SJCRH30 (cell line): Measurements from ENCODE around the gene NPAS1. TPM values are rescaled to one million over a fixed set of nuclear protein-coding genes. Genes with fewer than 3 reads are reported as not detected.
A peak's percentile ranks its signal among the peaks of the same experiment; 100 is the strongest.

ENCODE experiments used
- DNase-seq, 2 experiments: peaks; one replicate each; pipeline ENCODE4 v3.0.0-alpha.2; 2015 to 2020
- H3K27ac ChIP-seq: fragments of 250-450 bp; sonication (Bioruptor Pico); 2 replicates; pipeline ENCODE4 v1.5.1; 2020; ENCODE audit warnings: mild to moderate bottlenecking, moderate library complexity
- H3K27me3 ChIP-seq: fragments of 250-450 bp; sonication (Bioruptor Pico); 2 replicates; pipeline ENCODE4 v1.5.1; 2020; ENCODE audit warnings: mild to moderate bottlenecking, moderate library complexity
- H3K36me3 ChIP-seq: fragments of 250-450 bp; sonication (Bioruptor Pico); 2 replicates; pipeline ENCODE4 v1.5.1; 2020; ENCODE audit warnings: mild to moderate bottlenecking, moderate library complexity
- H3K4me1 ChIP-seq: fragments of 250-450 bp; sonication (Bioruptor Pico); 2 replicates; pipeline ENCODE4 v1.5.1; 2020; ENCODE audit warnings: mild to moderate bottlenecking, moderate library complexity
- H3K4me3 ChIP-seq: fragments of 250-450 bp; sonication (Bioruptor Pico); 2 replicates; pipeline ENCODE4 v1.5.1; 2020; ENCODE audit warnings: mild to moderate bottlenecking, moderate library complexity
- H3K9me3 ChIP-seq: fragments of 250-450 bp; sonication (Bioruptor Pico); replicated peaks from 2 replicates; pipeline ENCODE4 v1.5.1; 2020; ENCODE audit warnings: mild to moderate bottlenecking, moderate library complexity
- total RNA-seq: library from RNA; depleted of rRNA; stranded (reverse); fragments of >200 nt; shearing (Covaris generic); gene quantifications from 2 replicates; pipeline ENCODE4 v1.2.3, GENCODE V29; 2014; rRNA removed

The NPAS1 gene, protein sequence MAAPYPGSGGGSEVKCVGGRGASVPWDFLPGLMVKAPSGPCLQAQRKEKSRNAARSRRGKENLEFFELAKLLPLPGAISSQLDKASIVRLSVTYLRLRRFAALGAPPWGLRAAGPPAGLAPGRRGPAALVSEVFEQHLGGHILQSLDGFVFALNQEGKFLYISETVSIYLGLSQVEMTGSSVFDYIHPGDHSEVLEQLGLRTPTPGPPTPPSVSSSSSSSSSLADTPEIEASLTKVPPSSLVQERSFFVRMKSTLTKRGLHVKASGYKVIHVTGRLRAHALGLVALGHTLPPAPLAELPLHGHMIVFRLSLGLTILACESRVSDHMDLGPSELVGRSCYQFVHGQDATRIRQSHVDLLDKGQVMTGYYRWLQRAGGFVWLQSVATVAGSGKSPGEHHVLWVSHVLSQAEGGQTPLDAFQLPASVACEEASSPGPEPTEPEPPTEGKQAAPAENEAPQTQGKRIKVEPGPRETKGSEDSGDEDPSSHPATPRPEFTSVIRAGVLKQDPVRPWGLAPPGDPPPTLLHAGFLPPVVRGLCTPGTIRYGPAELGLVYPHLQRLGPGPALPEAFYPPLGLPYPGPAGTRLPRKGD
- not detected in 2 replicates for total RNA-seq

DNA sequence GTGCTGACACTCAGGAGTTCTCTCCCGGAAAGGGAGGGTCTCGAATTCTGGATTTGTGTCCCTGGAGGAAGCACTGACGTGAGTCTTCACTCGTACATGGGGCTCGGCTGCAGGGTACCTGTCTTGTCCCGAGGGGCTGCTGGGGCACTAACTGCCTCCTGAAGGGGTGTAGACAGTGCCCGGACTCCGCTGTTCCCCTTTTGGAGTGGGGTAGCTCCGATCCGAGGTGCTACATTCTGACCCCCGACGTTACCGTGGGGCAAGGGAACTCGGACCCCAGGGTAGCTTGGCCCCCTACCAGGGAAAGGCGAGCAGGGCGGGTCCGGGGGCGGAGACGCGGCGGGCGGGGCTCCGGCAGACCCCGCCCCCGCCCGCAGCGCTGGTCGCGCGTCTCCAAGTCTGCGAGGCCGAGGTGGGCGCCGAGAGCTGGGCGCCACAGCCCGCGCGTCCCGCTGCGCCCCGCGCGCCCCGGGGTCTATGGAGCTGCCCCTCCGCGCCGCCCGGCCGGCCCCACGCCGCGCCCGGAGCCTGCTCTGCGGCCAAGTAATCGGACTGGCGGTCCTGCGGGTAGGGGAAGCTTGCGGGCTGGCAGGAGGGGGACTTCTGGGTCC is at the start of gene NPAS1:
Gene NPAS1 (plus strand): TSS at position 407 of the 611 bp plus-strand sequence. CDS start 1,211 bp downstream, outside the sequence.
- no peak within 1 kb of the TSS for H3K27ac ChIP-seq
- H3K36me3 ChIP-seq: no peaks in the 10 kb centered on the region
- peaks cover 33% of the 10 kb centered on the region for H3K27me3 ChIP-seq
- peaks cover 6% of the 10 kb centered on the region; the same call in 1 of the 2 replicates for H3K4me1 ChIP-seq
- no peak for DNase-seq
- H3K4me3 ChIP-seq: no peak within 1 kb of the TSS
- H3K9me3 ChIP-seq: no peaks in the 10 kb centered on the region

DNA sequence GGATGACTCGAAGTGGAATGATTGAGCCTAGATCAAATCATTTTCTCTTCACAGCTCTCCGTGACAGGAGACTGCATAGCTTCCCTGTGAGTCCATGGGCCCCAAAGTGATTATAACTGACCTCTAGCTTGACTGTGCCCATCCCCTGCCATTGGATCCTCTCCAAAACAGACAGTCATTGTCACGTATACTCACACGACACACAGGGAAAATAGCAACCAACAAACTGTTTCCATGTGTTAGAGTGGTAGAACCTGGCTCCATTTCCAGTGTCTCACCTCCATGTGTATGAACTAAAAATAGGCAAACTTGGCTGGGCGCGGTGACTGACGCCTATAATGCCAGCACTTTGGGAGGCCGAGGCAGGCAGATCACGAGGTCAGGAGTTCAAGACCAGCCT is 48.8 kb upstream of the NPAS1 start:
- Histone ChIP-seq H3K27ac (no peak overlapping the region), H3K9me3 (no peaks in the 10 kb centered on the region), H3K4me3 (no peak overlapping the region), H3K36me3 (no peaks in the 10 kb centered on the region), H3K27me3 (no peaks in the 10 kb centered on the region), H3K4me1 (peaks cover 3% of the 10 kb centered on the region; the same call in 1 of the 2 replicates)
- no peak for DNase-seq

DNA sequence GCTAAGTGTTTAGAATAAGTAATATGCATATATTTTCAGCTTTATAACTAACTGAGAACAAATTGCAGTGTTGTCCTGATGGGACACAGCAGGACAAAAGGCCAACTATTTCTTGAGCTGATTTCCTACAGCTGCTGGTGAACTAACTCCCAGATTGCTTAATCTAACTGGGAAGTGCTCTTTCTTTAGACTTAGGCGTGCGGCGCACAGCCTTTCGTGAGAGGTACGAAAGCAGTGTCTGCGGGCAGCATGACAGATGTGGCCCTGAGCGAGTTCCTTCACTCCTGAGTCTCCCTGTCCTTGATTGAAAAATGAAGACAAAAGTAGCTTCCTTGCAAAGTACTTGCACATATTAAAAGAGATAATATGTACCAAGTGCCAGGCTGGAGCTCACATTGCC is 47.3 kb upstream of the NPAS1 start:
- Histone ChIP-seq H3K4me1 (peaks cover 3% of the 10 kb centered on the region; the same call in 1 of the 2 replicates), H3K4me3 (no peak overlapping the region), H3K27me3 (no peaks in the 10 kb centered on the region), H3K9me3 (no peaks in the 10 kb centered on the region), H3K36me3 (no peaks in the 10 kb centered on the region), H3K27ac (no peak overlapping the region)
- DNase-seq: no peak

DNA sequence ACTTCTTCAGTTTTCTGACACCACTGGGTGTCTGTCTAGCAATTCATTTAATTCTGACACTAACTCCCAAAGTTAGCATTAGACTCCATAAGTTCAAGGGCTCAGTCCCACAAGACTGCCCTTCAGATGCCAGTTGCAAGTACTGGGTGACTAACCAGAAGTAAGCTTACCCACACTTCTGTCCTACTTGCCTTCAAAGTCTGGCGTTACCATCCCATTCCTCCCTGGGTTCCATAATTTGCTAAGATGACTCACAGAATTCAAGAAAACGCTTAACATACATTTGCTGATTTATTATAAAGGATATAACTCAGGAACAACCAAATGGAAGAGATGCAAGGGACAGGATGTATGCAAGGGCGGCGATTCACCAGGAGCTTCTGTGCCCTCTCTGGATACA is 45.5 kb upstream of the NPAS1 start:
- Histone ChIP-seq H3K4me1 (peaks cover 3% of the 10 kb centered on the region; the same call in 1 of the 2 replicates), H3K27me3 (no peaks in the 10 kb centered on the region), H3K36me3 (no peaks in the 10 kb centered on the region), H3K9me3 (no peaks in the 10 kb centered on the region), H3K27ac (no peak overlapping the region), H3K4me3 (no peak overlapping the region)
- DNase-seq: no peak

DNA sequence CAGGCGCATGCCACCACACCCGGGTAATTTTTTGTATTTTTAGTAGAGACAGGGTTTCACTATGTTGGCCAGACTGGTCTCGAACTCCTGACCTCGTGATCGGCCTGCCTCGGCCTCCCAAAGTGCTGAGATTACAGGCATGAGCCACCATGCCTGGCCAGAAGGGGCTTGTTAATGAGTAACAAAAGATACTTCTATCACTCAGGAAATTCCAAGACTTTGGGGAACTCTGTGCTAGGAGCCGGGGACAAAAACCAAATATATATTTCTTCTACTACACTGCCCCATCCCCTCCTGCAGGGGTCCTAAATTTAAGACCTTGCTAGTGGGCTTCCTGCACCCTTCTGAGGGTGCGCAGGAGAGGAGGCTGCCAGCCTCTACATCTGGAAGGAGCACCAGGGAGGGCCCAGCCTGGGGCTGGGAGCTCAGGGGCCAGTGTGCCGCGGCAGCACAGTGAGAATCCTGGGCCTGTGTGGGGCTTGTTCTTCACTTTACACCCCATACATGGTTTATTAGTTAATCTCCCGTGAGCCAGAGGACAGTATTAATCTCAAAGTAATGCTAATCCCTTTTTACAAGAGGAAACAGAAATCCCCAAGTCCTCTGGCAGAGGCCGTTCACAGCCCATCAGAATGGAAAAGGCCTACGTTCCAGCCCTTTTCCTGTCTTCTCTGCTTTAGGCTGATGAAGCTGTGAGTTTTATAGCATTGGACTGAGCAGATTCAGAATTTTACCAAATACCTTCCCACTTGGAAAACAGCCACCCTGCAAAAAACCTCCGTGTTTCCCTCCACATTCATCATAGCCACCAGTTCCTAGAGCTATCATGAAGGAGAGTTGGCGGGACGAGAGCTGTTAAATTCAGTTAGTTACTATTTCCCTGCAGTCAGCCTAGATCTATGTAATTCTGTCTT is 44.4 kb upstream of the NPAS1 start:
- H3K4me1 ChIP-seq: peaks cover 3% of the 10 kb centered on the region; the same call in 1 of the 2 replicates

DNA sequence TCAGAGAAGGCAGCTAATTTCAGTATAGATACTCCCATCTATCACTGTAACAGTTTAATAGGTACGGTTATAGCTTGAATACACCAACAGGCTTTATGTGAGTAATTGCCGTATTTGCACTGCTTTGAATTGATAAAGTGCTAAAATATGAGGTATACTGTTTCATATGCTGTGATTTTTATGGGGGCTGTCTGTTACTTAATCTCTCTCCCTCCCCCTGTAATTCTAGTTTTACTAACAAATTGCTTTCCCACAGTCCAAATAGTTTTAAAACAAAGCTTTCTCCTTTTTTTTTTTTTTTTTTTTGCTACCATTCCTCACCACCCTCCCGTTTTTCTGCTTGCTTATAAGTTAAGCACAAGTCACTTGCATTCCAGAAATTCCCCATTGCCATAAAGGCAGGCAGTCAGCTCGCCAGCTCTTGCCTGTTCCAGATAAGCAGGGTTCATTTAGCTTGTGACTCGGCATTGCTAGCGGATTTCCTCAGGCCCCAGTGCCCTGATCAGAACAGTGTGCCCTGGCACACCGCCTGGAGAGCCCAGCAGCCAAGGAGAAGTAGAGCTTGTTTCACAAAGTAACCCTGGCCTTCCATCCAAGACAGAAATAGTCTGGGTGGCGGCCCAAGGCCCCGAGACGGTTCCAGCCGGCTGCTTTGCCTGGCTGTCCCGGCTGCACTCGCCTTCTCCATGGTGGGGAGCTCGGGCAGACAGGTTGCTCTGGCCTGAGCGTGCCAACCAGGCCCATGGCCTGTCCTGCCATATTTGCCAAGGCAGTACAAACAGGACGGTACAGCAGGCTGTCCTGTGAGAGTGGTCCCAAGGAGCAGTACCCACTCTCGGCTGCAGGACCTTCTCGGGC is 43.5 kb upstream of the NPAS1 start:
- Histone ChIP-seq H3K4me3 (no peak overlapping the region), H3K27ac (no peak overlapping the region), H3K9me3 (no peaks in the 10 kb centered on the region), H3K36me3 (no peaks in the 10 kb centered on the region), H3K4me1 (peaks cover 3% of the 10 kb centered on the region; the same call in 1 of the 2 replicates), H3K27me3 (no peaks in the 10 kb centered on the region)
- DNase-seq: peak; percentile 17 to 43

More for the DNA sequence above, 44.4 kb upstream of the NPAS1 start:
- no peak for DNase-seq
- H3K27ac ChIP-seq: no peak overlapping the region
- H3K9me3 ChIP-seq: no peaks in the 10 kb centered on the region
- H3K36me3 ChIP-seq: no peaks in the 10 kb centered on the region
- H3K27me3 ChIP-seq: no peaks in the 10 kb centered on the region
- H3K4me3 ChIP-seq: no peak overlapping the region

DNA sequence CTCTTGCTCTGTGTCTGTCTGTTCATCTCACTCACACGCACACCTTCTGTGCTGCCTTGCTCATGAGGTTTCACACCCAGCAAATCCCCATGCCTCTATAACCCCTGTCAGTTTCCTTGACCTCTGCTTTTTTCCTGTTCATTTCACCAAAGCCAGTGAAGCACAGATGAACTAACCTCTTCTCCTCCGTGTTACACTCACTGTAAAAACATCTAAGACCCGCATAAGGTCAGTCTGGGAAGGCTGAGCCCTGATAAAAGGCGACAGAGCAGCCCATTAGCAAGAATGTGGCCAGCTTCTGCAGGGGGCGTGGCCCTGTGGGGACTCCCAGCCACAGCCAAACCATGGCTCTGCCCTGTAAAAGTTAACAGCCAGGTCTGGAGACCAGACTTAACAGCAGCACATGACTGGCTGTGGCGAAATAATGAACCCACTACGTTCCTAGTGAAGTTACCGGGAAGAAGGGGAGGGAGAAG is 42.8 kb upstream of the NPAS1 start:
- DNase-seq: no peak
- Histone ChIP-seq H3K27ac (no peak overlapping the region), H3K27me3 (no peaks in the 10 kb centered on the region), H3K36me3 (no peaks in the 10 kb centered on the region), H3K4me3 (no peak overlapping the region), H3K4me1 (peaks cover 3% of the 10 kb centered on the region; the same call in 1 of the 2 replicates), H3K9me3 (no peaks in the 10 kb centered on the region)

DNA sequence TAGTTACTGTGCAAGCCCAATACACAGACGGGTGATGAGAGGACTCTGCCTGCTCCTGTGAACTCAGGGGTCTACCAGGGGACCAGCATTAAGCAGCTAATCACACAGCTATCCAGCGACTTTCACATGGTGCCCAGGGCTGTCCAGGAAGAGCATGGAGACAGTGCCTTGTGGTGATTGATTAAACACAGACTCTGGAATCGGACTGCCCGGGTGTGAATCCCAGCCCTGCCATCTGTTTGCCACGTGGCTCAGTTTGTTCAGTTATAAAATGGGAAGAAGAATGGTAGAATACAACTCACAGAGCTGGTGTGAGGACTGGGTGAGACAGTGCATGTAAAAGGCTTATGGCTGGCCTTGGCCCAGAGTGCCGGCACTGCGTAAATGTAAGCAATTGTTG is 42.1 kb upstream of the NPAS1 start:
- no peaks in the 10 kb centered on the region for H3K9me3 ChIP-seq
- no peak overlapping the region for H3K4me3 ChIP-seq
- DNase-seq: no peak
- H3K27me3 ChIP-seq: no peaks in the 10 kb centered on the region
- H3K36me3 ChIP-seq: no peaks in the 10 kb centered on the region
- peaks cover 3% of the 10 kb centered on the region; the same call in 1 of the 2 replicates for H3K4me1 ChIP-seq
- no peak overlapping the region for H3K27ac ChIP-seq

DNA sequence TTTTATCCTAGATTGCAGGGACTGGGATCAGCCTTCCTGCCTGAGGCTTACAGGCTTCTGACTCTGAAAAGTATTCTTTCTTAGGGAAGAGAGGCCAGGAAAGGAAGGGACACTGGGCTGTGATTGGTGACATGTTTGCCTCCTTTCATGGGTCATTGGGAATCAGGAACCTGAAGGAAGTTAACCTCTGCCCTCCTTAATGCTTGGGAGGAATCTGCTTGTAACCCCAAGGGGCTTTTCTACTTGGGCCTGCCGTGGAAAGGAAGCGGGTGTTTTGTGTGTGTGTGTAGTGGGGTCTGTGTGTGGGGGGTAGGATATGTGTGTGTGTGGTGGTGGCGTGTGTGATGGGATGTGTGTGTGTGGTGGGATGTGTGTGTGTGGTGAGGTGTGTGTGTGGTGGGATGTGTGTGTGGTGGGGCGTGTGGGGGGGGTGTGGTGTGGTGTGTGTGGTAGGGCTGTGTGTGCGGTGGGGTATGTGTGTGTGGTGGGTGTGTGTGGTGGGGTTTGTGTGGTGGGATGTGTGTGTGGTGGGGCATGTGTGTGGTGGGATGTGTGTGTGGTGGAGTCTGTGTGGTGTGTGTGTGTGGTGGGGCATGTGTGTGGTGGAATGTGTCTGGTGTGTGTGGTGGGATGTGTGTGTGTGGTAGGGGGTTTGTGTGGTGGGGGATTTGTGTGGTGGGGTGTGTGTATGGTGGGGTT is 41.3 kb upstream of the NPAS1 start:
- DNase-seq: no peak
- Histone ChIP-seq H3K27me3 (no peaks in the 10 kb centered on the region), H3K9me3 (no peaks in the 10 kb centered on the region), H3K36me3 (no peaks in the 10 kb centered on the region), H3K4me1 (peaks cover 3% of the 10 kb centered on the region; the same call in 1 of the 2 replicates), H3K27ac (no peak overlapping the region), H3K4me3 (no peak overlapping the region)

DNA sequence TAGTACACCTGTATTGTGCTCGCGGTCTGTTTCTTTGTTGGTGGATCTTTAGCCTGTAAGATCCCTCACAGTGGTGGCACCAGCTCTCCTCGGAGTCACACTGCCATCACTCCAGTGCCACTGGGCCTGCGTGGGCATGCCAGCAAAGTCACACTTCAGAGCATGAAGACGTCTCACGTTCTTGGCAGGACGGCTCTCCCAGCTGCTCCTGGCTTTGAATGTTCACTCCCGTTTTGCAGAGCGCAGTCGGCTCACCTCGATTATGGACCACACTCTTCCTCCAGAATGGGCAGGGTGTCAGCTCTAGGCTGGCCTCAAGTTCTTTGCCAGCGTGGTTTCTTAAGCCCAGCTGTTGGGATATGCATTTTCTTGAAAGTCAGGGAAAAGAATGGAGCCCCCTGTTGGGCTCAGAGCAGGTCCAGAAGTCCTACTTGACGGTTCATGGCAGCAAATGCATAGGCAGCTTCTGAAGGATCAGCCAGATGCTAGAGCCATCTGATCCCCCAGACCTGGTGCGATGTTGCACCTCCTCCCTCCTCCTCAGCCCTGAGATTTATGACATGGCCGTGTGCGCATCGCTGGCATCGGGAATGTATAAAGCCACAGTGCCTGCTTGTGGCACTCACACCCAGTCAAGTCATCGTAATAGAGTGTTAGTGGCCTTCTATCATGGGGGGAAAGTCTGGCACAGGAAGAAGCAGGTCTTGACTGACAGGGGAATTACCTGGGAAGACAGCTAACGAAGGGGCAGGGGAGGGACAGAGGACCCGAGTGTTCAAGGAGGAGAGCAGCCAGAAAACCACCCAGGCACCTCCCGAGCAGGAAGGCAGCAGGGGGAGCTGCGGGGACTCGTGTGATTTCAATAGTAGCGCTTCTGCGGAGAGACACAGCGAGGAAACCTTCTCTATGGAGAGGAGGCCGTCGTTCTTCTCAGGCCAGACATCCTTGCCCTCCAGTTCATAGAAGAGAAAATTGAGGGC is 40.2 kb upstream of the NPAS1 start:
- peaks cover 3% of the 10 kb centered on the region; the same call in 1 of the 2 replicates for H3K4me1 ChIP-seq

DNA sequence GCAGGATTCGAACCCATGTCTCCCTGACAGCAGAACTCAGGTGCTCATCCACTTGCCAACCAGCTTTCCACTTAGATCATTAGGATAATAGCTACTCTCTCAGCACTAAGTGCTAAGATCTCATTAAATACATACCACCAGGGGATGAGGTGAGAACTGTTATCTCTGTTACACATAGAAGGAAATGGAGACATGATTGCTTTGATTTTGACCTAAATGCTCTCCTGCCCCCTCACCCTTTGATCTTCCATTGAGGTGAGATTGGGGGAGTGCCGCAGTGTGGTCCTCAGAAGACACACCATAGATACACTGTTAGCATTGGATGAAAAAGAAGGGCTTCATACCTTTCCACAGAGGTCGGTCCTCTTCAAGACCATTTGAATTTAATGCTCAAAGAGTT is 38.9 kb upstream of the NPAS1 start:
- Histone ChIP-seq H3K4me1 (peaks cover under 1% of the 10 kb centered on the region; the same call in 1 of the 2 replicates), H3K27ac (no peak overlapping the region), H3K36me3 (no peaks in the 10 kb centered on the region), H3K27me3 (no peaks in the 10 kb centered on the region), H3K4me3 (no peak overlapping the region), H3K9me3 (no peaks in the 10 kb centered on the region)
- DNase-seq: no peak

More for the DNA sequence above, 40.2 kb upstream of the NPAS1 start:
- no peak for DNase-seq
- H3K4me3 ChIP-seq: no peak overlapping the region
- H3K27me3 ChIP-seq: no peaks in the 10 kb centered on the region
- H3K36me3 ChIP-seq: no peaks in the 10 kb centered on the region
- H3K27ac ChIP-seq: no peak overlapping the region
- no peaks in the 10 kb centered on the region for H3K9me3 ChIP-seq
